GM19328 (cell line): ENCODE results near the gene C2CD4B.

Experiments used
- ATAC-seq: cut with Tn5 transposase; IDR thresholded peaks from one replicate; pipeline ENCODE4 v1.9.1; 2021; ENCODE audit warnings: mild to moderate bottlenecking, moderate library complexity; ENCODE audit not compliant: unreplicated experiment

Gene C2CD4B

GRCh38 chr15:62119874-62120273 lies 45.2 kb downstream of the C2CD4B start:
- no peak for ATAC-seq

GRCh38 chr15:62119227-62119864 lies 45.7 kb downstream of the C2CD4B start:
- no peak for ATAC-seq

DNA sequence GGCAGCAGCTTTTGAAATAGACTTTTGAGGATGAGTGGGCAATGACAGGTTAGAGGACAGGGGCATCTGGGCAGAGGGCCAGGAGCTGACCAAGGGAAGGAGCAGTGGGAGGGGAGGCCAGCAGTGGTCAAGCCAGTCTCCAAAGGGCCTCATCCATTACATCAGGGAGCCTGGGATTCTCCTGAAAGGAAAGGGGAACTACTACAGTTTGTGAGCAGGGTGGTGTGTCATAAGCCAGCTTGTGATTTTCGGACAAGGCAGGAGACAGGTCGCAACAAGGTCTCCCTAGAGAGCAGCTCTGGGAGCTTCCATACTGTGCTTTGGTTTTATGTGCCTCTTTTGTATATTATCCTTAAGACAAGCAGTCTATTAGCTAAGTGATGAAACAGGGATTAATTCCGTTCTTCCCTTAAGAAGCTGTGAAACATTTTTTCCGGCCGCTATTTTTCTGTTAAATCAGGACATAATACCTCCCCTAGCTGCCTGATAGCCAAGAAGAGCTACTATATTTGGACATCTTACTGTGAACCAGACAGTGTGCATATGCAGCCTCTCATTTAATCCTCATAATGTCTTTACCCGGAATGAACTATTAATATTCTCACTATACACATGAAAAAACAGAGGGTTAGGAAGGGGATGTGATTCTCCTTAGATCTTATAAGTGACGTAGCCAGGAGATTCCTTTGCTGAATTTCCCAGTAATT lies 46.4 kb downstream of the C2CD4B start:
- no peak for ATAC-seq

DNA sequence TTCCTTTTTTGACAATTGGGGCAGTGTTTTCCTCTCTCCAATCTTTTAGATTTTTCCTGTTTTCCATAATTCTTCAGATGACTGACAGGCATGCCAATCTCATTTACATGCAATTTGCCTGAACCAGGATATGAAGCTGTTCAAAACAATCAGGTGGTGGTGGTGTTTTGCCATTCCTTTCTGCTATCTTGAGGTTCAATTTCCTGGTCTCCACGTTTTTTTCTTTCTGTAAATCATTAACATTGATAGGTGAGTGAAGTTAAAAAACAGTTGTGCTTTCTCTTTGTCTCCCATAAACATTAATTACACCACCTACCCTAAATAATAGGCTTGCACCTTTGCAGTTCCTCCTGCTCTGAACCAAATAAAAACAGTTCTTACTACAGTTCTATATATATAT lies 49.2 kb downstream of the C2CD4B start:
- no peak for ATAC-seq
